HEK293T (cell line): Measurements from ENCODE around the gene ESYT2.

Experiments used
- BHLHE40 ChIP-seq: fragments of 450-650 bp; IDR thresholded peaks from 2 replicates; pipeline ENCODE4 v1.6.1; 2016; ENCODE audit warnings: mild to moderate bottlenecking, moderate library complexity, borderline replicate concordance
- FOXA1 ChIP-seq: fragments of 450-650 bp; IDR thresholded peaks from 2 replicates; pipeline ENCODE4 v1.6.1; 2016; ENCODE audit warnings: mild to moderate bottlenecking
- FOXM1 ChIP-seq: fragments of 450-650 bp; IDR thresholded peaks from 2 replicates; pipeline ENCODE4 v1.6.1; 2017; ENCODE audit warnings: mild to moderate bottlenecking, borderline replicate concordance
- HDGF ChIP-seq: fragments of 450-650 bp; IDR thresholded peaks from 2 replicates; pipeline ENCODE4 v1.6.1; 2017; ENCODE audit warnings: antibody characterized with exemption, borderline replicate concordance
- NFRKB ChIP-seq: fragments of 450-650 bp; IDR thresholded peaks from 2 replicates; pipeline ENCODE4 v1.6.1; 2016; ENCODE audit warnings: mild to moderate bottlenecking, moderate library complexity
- SP1 ChIP-seq: fragments of 450-650 bp; IDR thresholded peaks from 2 replicates; pipeline ENCODE4 v1.6.1; 2017
- TARDBP ChIP-seq: fragments of 450-650 bp; IDR thresholded peaks from 2 replicates; pipeline ENCODE4 v1.6.1; 2016
- ZNF384 ChIP-seq: fragments of 450-650 bp; IDR thresholded peaks from 2 replicates; pipeline ENCODE4 v1.6.1; 2016

GRCh38 chr7:158707610-158708009 is 121.7 kb downstream of the ESYT2 start:
- no peak for TF ChIP-seq NFRKB
- TF ChIP-seq SP1: no peak
- TF ChIP-seq FOXA1: no peak
- TF ChIP-seq BHLHE40: no peak
- no peak for TF ChIP-seq ZNF384
- no peak for TF ChIP-seq HDGF
- no peak for TF ChIP-seq FOXM1
- TF ChIP-seq TARDBP: no peak
